HepG2 (cell line): ENCODE data around the gene CTXN1. TPM values are rescaled to one million over a fixed set of nuclear protein-coding genes. Genes with fewer than 3 reads are reported as not detected.

Source experiments
- ATAC-seq: fragments of 200-7000 bp; cut with Tn5 transposase; 3 replicates; pipeline ENCODE4 v1.9.1; 2020; ENCODE audit warnings: mild to moderate bottlenecking, moderate library complexity
- BruUV-seq: library from RNA; stranded (reverse); fragments of 400-500 nt; replicated peaks from 2 replicates; lab custom pipeline; 2021; lab: Mats Ljungman, UMichigan
- CTCF ChIA-PET: fragments of 300-600 bp; formaldehyde crosslinking; extraction: SDS; loops from one replicate; lab custom pipeline; 2021; ENCODE audit warnings: low total read pairs, inconsistent platforms, low intra/inter-chr PET ratio; lab: Yijun Ruan, JAX
- POLR2A ChIA-PET: fragments of 350-600 bp; sonication (Branson Sonifier 250); formaldehyde crosslinking; loops from one replicate; lab custom pipeline; 2020; ENCODE audit warnings: antibody characterized with exemption, inconsistent platforms; lab: Yijun Ruan, JAX
- DNase-seq: peaks from one replicate; pipeline ENCODE4 v3.0.0-alpha.2; 2015; ENCODE audit warnings: low spot score
- FAIRE-seq: peaks from 3 replicates; lab custom pipeline; 2011; peaks lifted over from hg19 to GRCh38; lab: Jason Lieb, UNC
- H2AFZ ChIP-seq: one replicate; pipeline ENCODE4 v1.6.1; 2011; ENCODE audit warnings: low read length, inconsistent platforms
- H3K27ac ChIP-seq: fragments of 300-600 bp; 3 replicates; pipeline ENCODE4 v1.8.0; 2011; ENCODE audit warnings: mixed run types, mild to moderate bottlenecking, mixed read lengths, low read length, inconsistent platforms; ENCODE audit not compliant: insufficient read depth; ENCODE audit errors: extremely low read length
- H3K27me3 ChIP-seq, 2 experiments: fragments of 200-600 bp in 1 of 2; 2 replicates in 1 of 2; 3 replicates in 1 of 2; pipeline versions ENCODE4 v1.6.0 to v1.8.0; 2011; ENCODE audit warnings: low read length in 2 of 2, mild to moderate bottlenecking in 2 of 2, moderate library complexity in 2 of 2, inconsistent platforms in 1 of 2; ENCODE audit not compliant: insufficient read depth in 2 of 2, control insufficient read depth in 1 of 2
- H3K36me3 ChIP-seq, 2 experiments: fragments of 200-600 bp in 1 of 2; replicated peaks in 1 of 2; 2 replicates in 1 of 2; 3 replicates in 1 of 2; pipeline versions ENCODE4 v1.5.1 to v1.8.0; 2011; ENCODE audit warnings: low read length in 2 of 2, inconsistent platforms in 1 of 2; ENCODE audit not compliant: insufficient read depth in 2 of 2, control insufficient read depth in 1 of 2
- H3K4me1 ChIP-seq: 2 replicates; pipeline ENCODE4 v1.5.1; 2012; ENCODE audit warnings: low read length, inconsistent platforms; ENCODE audit not compliant: insufficient read depth
- H3K4me2 ChIP-seq: 2 replicates; pipeline ENCODE4 v1.6.0; 2011; ENCODE audit warnings: low read depth, low read length, inconsistent platforms
- H3K4me3 ChIP-seq, 3 experiments: fragments of 200-600 bp in 1 of 3; sonication (generic), shearing (Covaris generic) in 1 of 3; replicated peaks in 1 of 3; 2 replicates each; pipeline ENCODE4 v1.5.1; 2011 to 2016; ENCODE audit warnings: low read length in 3 of 3, inconsistent platforms in 2 of 3, low read depth in 2 of 3, mild to moderate bottlenecking in 2 of 3, control low read depth in 1 of 3, mixed read lengths in 1 of 3; ENCODE audit not compliant: insufficient read depth in 1 of 3
- H3K79me2 ChIP-seq: one replicate; pipeline ENCODE4 v1.6.1; 2011; ENCODE audit warnings: low read length, inconsistent platforms; ENCODE audit not compliant: insufficient read depth
- H3K9ac ChIP-seq: 2 replicates; pipeline ENCODE4 v1.6.0; 2011; ENCODE audit warnings: mild to moderate bottlenecking, low read depth, low read length, inconsistent platforms; ENCODE audit not compliant: insufficient read depth
- H3K9me3 ChIP-seq: 2 replicates; pipeline ENCODE4 v1.5.1; 2012; ENCODE audit warnings: mild to moderate bottlenecking, low read length
- H4K20me1 ChIP-seq: 2 replicates; pipeline ENCODE4 v1.6.0; 2011; ENCODE audit warnings: inconsistent platforms, mild to moderate bottlenecking, low read length, moderate library complexity; ENCODE audit not compliant: insufficient read depth
- MTA3 ChIP-seq: sonication (generic); formaldehyde crosslinking; IDR thresholded peaks from 2 replicates; pipeline ENCODE4 v1.4.0; 2020; ENCODE audit warnings: missing genetic modification reagents
- TCF7L2 ChIP-seq: IDR thresholded peaks from 2 replicates; pipeline ENCODE4 v1.6.1; 2011; ENCODE audit warnings: mild to moderate bottlenecking, low read depth, low read length, moderate library complexity
- ZKSCAN5 ChIP-seq: sonication (generic); formaldehyde crosslinking; IDR thresholded peaks from 2 replicates; pipeline ENCODE4 v1.5.1; 2020; ENCODE audit warnings: mild to moderate bottlenecking, missing genetic modification reagents
- ZKSCAN8 ChIP-seq: IDR thresholded peaks from 2 replicates; pipeline ENCODE4 v1.6.1; 2016; ENCODE audit warnings: borderline replicate concordance, missing genetic modification reagents, missing compliant biosample characterization
- ZNF234 ChIP-seq: sonication (generic); formaldehyde crosslinking; conservative IDR thresholded peaks from 2 replicates; pipeline ENCODE4 v1.5.1; 2020; ENCODE audit warnings: mild to moderate bottlenecking, missing genetic modification reagents
- ZNF430 ChIP-seq: sonication (generic); formaldehyde crosslinking; IDR thresholded peaks from 2 replicates; pipeline ENCODE4 v1.9.0; 2021; ENCODE audit warnings: mild to moderate bottlenecking, missing genetic modification reagents
- WGBS: methylation state at CpG from one replicate; pipeline ENCODE4 v1.1.6; 2017; ENCODE audit warnings: low lambda C conversion rate; 5-methylcytosine and 5-hydroxymethylcytosine counted together
- in situ Hi-C: cut with HindIII; loops from 2 replicates; pipeline ENCODE4 v1.10.0; 2017; ENCODE audit warnings: low pct_unique_long_range_greater_than_20kb; ENCODE audit not compliant: extremely low pct_ligation_motif_present
- intact Hi-C: fragments of 100-400 bp; cut with micrococcal nuclease; formaldehyde crosslinking; loops from one replicate; pipeline ENCODE4 v1.10.0; 2022; ENCODE audit not compliant: unreplicated experiment
- polyA plus RNA-seq, 8 experiments: library from polyadenylated mRNA; depleted of rRNA in 3 of 8; stranded (reverse) in 7 of 8; unstranded in 1 of 8; fragments of >200 nt; fragmentation: Illumina TruSeq in 4 of 8; extraction: Trizol in 4 of 8; gene quantifications; 2 replicates each; pipeline versions ENCODE4 v1.2.1 to v1.2.3, GENCODE V29; 2011 to 2016; ENCODE audit warnings: low read depth in 4 of 8, missing spikeins in 1 of 8, mixed read lengths in 1 of 8; ENCODE audit not compliant: insufficient read depth in 1 of 8
- total RNA-seq, 5 experiments: library from RNA; depleted of rRNA; stranded (reverse); fragments of >200 nt; fragmentation: Illumina TruSeq; extraction: Trizol; gene quantifications; 2 replicates each; pipeline ENCODE4 v1.2.3, GENCODE V29; 2016; ENCODE audit warnings: low read depth in 1 of 5
- TF ChIP-seq, protein P1 (sequence below): sonication (generic); formaldehyde crosslinking; IDR thresholded peaks from 2 replicates; pipeline ENCODE4 v1.4.0; 2020; ENCODE audit warnings: low read depth, missing genetic modification reagents
- TF ChIP-seq, protein P2 (sequence below): sonication (generic); formaldehyde crosslinking; IDR thresholded peaks from 2 replicates; pipeline ENCODE4 v1.8.1; 2023; ENCODE audit warnings: mild to moderate bottlenecking, inconsistent platforms, moderate library complexity, missing genetic modification reagents, borderline replicate concordance
- TF ChIP-seq, protein P3 (sequence below): sonication (generic); formaldehyde crosslinking; IDR thresholded peaks from 2 replicates; pipeline ENCODE4 v1.4.0; 2020; ENCODE audit warnings: missing genetic modification reagents, borderline replicate concordance

CTXN1 gene
- total and polyA plus RNA-seq, 2 of the 13 experiments (the other 11 are each of a cell fraction or from before 2014, with no cell fraction given) = 0.11 TPM; not detected in 1

DNA sequence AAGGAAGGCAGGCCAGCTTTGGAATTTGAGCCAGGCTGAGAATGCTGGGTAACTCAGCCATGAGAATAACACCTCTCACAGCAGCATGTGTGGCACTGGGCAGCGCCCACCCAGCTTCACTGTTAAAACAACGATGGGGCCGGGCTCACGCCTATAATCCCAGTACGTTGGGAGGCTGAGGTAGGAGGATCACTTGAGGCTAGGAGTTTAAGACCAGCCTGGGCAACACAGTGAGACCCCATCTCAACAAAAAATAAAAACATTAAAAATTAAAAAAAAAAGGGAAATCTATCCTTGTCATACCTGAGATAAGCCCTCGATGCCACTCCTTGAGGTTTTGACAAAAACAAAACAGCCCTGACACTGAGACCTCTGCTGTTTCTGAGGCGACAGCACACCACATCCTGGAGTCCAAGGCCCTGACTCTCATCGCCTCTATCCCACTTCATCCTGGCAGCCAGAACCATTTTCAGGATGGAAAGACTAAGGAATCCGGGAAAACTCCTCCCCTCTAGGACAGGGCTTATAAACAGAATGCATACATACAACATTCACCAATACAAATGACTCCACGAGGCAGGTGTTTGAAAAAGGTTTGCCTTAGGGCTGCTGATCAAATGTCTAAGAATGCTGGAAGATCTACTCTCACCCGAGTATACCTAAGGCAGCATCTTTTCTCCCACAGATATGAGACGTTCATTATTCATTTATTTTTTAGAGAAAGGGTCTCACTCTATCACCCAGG lies 40.2 kb upstream of the CTXN1 start:
- Histone ChIP-seq H3K9ac (no peak overlapping the region), H2AFZ (no peak overlapping the region), H3K79me2 (no peaks in the 10 kb centered on the region), H3K4me2 (no peak overlapping the region), H3K9me3 (no peaks in the 10 kb centered on the region), H4K20me1 (peaks cover 3% of the 10 kb centered on the region; the same call in 1 of the 2 replicates), H3K27ac (no peak overlapping the region), H3K36me3 (peaks cover 24 to 72% of the 10 kb centered on the region in 2 experiments; a peak in 4 of 5 replicates), H3K4me1 (peaks cover 24% of the 10 kb centered on the region), H3K27me3 (no peaks in the 10 kb centered on the region), H3K4me3 (no peak overlapping the region)
- no peak for FAIRE-seq
- no TSS peak for BruUV-seq
- ChIA-PET POLR2A (no interaction called here), CTCF (no interaction called here)
- no peak for ATAC-seq
- 98% methylated on average over 11 of the region's 12 CpGs for WGBS
- DNase-seq = no peak
- intact Hi-C loops = no loop called here
- in situ Hi-C loops = no loop called here
- TF ChIP-seq ZNF234 (CRISPR knock-in tag) (no peak), ZKSCAN8 (CRISPR knock-in tag) (no peak), MTA3 (CRISPR knock-in tag) (no peak), ZKSCAN5 (no peak), TCF7L2 (no peak), ZNF430 (CRISPR knock-in tag) (no peak)
- TF ChIP-seq, protein P1, sequence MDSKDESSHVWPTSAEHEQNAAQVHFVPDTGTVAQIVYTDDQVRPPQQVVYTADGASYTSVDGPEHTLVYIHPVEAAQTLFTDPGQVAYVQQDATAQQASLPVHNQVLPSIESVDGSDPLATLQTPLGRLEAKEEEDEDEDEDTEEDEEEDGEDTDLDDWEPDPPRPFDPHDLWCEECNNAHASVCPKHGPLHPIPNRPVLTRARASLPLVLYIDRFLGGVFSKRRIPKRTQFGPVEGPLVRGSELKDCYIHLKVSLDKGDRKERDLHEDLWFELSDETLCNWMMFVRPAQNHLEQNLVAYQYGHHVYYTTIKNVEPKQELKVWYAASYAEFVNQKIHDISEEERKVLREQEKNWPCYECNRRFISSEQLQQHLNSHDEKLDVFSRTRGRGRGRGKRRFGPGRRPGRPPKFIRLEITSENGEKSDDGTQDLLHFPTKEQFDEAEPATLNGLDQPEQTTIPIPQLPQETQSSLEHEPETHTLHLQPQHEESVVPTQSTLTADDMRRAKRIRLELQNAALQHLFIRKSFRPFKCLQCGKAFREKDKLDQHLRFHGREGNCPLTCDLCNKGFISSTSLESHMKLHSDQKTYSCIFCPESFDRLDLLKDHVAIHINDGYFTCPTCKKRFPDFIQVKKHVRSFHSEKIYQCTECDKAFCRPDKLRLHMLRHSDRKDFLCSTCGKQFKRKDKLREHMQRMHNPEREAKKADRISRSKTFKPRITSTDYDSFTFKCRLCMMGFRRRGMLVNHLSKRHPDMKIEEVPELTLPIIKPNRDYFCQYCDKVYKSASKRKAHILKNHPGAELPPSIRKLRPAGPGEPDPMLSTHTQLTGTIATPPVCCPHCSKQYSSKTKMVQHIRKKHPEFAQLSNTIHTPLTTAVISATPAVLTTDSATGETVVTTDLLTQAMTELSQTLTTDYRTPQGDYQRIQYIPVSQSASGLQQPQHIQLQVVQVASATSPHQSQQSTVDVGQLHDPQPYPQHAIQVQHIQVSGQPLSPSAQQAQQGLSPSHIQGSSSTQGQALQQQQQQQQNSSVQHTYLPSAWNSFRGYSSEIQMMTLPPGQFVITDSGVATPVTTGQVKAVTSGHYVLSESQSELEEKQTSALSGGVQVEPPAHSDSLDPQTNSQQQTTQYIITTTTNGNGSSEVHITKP (CRISPR knock-in tag) = no peak
- TF ChIP-seq, protein P2, sequence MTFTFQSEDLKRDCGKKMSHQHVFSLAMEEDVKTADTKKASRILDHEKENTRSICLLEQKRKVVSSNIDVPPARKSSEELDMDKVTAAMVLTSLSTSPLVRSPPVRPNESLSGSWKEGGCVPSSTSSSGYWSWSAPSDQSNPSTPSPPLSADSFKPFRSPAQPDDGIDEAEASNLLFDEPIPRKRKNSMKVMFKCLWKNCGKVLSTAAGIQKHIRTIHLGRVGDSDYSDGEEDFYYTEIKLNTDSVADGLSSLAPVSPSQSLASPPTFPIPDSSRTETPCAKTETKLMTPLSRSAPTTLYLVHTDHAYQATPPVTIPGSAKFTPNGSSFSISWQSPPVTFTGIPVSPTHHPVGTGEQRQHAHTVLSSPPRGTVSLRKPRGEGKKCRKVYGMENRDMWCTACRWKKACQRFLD = no peak
- TF ChIP-seq, protein P3, sequence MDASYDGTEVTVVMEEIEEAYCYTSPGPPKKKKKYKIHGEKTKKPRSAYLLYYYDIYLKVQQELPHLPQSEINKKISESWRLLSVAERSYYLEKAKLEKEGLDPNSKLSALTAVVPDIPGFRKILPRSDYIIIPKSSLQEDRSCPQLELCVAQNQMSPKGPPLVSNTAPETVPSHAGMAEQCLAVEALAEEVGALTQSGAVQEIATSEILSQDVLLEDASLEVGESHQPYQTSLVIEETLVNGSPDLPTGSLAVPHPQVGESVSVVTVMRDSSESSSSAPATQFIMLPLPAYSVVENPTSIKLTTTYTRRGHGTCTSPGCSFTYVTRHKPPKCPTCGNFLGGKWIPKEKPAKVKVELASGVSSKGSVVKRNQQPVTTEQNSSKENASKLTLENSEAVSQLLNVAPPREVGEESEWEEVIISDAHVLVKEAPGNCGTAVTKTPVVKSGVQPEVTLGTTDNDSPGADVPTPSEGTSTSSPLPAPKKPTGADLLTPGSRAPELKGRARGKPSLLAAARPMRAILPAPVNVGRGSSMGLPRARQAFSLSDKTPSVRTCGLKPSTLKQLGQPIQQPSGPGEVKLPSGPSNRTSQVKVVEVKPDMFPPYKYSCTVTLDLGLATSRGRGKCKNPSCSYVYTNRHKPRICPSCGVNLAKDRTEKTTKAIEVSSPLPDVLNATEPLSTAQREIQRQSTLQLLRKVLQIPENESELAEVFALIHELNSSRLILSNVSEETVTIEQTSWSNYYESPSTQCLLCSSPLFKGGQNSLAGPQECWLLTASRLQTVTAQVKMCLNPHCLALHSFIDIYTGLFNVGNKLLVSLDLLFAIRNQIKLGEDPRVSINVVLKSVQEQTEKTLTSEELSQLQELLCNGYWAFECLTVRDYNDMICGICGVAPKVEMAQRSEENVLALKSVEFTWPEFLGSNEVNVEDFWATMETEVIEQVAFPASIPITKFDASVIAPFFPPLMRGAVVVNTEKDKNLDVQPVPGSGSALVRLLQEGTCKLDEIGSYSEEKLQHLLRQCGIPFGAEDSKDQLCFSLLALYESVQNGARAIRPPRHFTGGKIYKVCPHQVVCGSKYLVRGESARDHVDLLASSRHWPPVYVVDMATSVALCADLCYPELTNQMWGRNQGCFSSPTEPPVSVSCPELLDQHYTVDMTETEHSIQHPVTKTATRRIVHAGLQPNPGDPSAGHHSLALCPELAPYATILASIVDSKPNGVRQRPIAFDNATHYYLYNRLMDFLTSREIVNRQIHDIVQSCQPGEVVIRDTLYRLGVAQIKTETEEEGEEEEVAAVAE = no peak
- TF ChIP-seq, all 625 proteins: peak for 0
